22Rv1 (cell line): ENCODE data around the gene ASB2.

ENCODE experiments used
- ZFX ChIP-seq: fragments of 450-650 bp; IDR thresholded peaks from 2 replicates; pipeline ENCODE4 v1.6.1; 2017; ENCODE audit warnings: antibody characterized with exemption, borderline replicate concordance
- TF ChIP-seq, protein P1 (sequence below): fragments of 450-650 bp; IDR thresholded peaks from 2 replicates; pipeline ENCODE4 v1.5.1; 2017; ENCODE audit warnings: mild to moderate bottlenecking

DNA sequence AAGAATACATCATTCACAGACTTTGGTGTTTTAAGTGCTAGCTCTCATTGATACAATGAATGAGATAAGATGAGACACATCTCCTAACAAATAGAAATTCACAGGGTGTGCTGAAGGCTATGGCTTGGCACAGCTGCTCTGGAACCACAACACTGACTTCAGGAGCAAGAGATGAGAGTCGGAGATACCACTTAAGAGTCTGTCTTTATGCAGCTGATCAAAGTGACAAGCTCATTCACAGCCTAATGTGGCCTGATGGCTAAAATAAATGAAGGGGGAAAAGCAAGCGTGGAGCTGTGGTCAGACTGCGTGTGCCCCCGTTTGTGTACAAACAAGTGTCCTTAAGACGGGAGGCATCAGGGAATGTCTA, 78.9 kb downstream of the ASB2 start:
- TF ChIP-seq, protein P1, sequence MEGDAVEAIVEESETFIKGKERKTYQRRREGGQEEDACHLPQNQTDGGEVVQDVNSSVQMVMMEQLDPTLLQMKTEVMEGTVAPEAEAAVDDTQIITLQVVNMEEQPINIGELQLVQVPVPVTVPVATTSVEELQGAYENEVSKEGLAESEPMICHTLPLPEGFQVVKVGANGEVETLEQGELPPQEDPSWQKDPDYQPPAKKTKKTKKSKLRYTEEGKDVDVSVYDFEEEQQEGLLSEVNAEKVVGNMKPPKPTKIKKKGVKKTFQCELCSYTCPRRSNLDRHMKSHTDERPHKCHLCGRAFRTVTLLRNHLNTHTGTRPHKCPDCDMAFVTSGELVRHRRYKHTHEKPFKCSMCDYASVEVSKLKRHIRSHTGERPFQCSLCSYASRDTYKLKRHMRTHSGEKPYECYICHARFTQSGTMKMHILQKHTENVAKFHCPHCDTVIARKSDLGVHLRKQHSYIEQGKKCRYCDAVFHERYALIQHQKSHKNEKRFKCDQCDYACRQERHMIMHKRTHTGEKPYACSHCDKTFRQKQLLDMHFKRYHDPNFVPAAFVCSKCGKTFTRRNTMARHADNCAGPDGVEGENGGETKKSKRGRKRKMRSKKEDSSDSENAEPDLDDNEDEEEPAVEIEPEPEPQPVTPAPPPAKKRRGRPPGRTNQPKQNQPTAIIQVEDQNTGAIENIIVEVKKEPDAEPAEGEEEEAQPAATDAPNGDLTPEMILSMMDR, result no peak
- TF ChIP-seq ZFX, result no peak
